GM20000 (cell line): Measurements from ENCODE around the gene XYLB.

Experiments used
- DNase-seq: peaks from one replicate; pipeline ENCODE4 v3.0.0; 2012; ENCODE audit warnings: low spot score
- CTCF ChIP-seq: IDR thresholded peaks from 2 replicates; pipeline ENCODE4 v1.5.1; 2012; ENCODE audit warnings: mild to moderate bottlenecking, control low read depth; ENCODE audit errors: extremely low read depth, missing control alignments

Gene XYLB

GRCh38 chr3:38327335-38328009, 19.1 kb upstream of the XYLB start:
- TF ChIP-seq CTCF: no peak
- no peak for DNase-seq

GRCh38 chr3:38331257-38332022, 15.1 kb upstream of the XYLB start:
- no peak for TF ChIP-seq CTCF
- no peak for DNase-seq

GRCh38 chr3:38332201-38332600, 14.4 kb upstream of the XYLB start:
- DNase-seq: no peak
- TF ChIP-seq CTCF: no peak

GRCh38 chr3:38334142-38335055, 12.2 kb upstream of the XYLB start:
- TF ChIP-seq CTCF: no peak
- DNase-seq: no peak

- DNase-seq: no peak
- no peak for TF ChIP-seq CTCF
Observed at GRCh38 chr3:38335263-38335662, 11.3 kb upstream of the XYLB start.

GRCh38 chr3:38337703-38338102, 8.9 kb upstream of the XYLB start:
- no peak for DNase-seq
- TF ChIP-seq CTCF: no peak
